GM12874 (cell line): ENCODE data around the gene CBX4.
A peak's percentile ranks its signal among the peaks of the same experiment; 100 is the strongest.

ENCODE experiments used
- TF ChIP-seq, protein P1 (sequence below): IDR thresholded peaks from 2 replicates; pipeline ENCODE4 v1.5.1; 2011; ENCODE audit warnings: low read depth, mild to moderate bottlenecking, control low read depth, low read length, moderate library complexity; ENCODE audit not compliant: insufficient read depth

CBX4 gene

GRCh38 chr17:79793924-79794304 is 45.3 kb downstream of the CBX4 start:
- TF ChIP-seq, protein P1, sequence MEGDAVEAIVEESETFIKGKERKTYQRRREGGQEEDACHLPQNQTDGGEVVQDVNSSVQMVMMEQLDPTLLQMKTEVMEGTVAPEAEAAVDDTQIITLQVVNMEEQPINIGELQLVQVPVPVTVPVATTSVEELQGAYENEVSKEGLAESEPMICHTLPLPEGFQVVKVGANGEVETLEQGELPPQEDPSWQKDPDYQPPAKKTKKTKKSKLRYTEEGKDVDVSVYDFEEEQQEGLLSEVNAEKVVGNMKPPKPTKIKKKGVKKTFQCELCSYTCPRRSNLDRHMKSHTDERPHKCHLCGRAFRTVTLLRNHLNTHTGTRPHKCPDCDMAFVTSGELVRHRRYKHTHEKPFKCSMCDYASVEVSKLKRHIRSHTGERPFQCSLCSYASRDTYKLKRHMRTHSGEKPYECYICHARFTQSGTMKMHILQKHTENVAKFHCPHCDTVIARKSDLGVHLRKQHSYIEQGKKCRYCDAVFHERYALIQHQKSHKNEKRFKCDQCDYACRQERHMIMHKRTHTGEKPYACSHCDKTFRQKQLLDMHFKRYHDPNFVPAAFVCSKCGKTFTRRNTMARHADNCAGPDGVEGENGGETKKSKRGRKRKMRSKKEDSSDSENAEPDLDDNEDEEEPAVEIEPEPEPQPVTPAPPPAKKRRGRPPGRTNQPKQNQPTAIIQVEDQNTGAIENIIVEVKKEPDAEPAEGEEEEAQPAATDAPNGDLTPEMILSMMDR: no peak

GRCh38 chr17:79792984-79793923 is 46.0 kb downstream of the CBX4 start:
- TF ChIP-seq, protein P1: no peak

GRCh38 chr17:79792341-79792871 is 46.8 kb downstream of the CBX4 start:
- TF ChIP-seq, protein P1: no peak

- TF ChIP-seq, protein P1: no peak
Observed at GRCh38 chr17:79791735-79792161, 47.5 kb downstream of the CBX4 start.

DNA sequence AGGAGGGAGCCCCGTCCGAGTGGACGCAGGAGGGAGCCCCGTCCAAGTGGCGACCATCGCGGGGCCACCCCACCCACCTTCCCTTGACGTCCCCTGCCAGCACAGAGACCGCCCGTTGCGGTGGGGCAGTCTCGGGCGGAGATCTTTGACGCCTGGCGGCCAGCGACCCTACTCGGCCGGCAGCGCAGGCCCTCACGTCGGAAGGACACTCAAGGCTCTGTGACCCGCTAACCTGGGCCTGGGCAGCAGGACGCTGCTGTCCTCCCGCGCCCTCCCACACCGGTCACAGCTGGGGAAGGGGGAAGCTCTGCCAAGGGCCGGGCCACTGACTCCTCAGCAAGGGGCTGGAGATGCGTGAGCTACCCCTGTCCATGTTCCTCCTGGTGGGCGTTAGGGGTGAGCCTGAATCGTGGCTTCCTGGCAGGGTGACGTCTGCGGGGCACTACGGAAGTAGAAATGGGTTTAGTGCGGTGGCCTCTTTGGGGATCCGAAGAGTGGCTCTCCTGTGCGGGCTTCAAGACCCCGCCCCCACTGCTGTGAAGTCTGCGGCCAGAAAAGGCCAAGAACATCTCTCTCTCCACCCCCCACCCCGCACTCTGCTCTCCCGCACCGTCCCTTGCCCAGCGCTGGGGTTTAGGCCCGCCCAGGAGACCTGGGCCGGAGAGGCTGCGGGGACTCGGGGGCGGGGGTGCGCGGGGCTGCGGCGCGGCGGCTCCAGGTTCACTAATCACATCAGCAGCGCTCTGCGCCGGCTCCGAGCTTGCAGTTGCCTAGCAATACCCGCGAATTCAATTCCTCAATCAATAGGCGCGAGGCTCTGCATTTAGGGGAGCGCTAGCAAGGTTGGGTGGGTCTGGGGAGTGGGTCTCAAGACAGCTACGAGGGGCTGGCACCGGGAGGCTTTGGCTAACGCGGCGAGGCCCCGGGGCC is 48.2 kb downstream of the CBX4 start:
- TF ChIP-seq, protein P1: no peak

- TF ChIP-seq, protein P1: peak; percentile 86
Observed at GRCh38 chr17:79789943-79790804, 49.1 kb downstream of the CBX4 start.
